Right lobe of liver (tissue), 4 donors: Measurements from ENCODE around the gene CBLN3.

Experiments
- POLR2A ChIP-seq: fragments of 450-650 bp; IDR thresholded peaks from one replicate; pipeline ENCODE4 v1.6.1; 2017; ENCODE audit warnings: antibody characterized with exemption, mild to moderate bottlenecking
- TF ChIP-seq, protein P1 (sequence below), 4 donors: fragments of 200-600 bp in 3 of 4; fragments of 450-650 bp in 1 of 4; IDR thresholded peaks; one replicate each; pipeline versions ENCODE4 v1.5.1 to v1.8.0; 2016 to 2022; ENCODE audit warnings: antibody characterized with exemption in 4 of 4, mild to moderate bottlenecking in 2 of 4
- donor health status: DM: no; HTN: no; CAD: no.
- donor health status: DM: no; HTN: no; CAD: no.
- donor health status: DM: no; HTN: yes; CAD: no.

DNA sequence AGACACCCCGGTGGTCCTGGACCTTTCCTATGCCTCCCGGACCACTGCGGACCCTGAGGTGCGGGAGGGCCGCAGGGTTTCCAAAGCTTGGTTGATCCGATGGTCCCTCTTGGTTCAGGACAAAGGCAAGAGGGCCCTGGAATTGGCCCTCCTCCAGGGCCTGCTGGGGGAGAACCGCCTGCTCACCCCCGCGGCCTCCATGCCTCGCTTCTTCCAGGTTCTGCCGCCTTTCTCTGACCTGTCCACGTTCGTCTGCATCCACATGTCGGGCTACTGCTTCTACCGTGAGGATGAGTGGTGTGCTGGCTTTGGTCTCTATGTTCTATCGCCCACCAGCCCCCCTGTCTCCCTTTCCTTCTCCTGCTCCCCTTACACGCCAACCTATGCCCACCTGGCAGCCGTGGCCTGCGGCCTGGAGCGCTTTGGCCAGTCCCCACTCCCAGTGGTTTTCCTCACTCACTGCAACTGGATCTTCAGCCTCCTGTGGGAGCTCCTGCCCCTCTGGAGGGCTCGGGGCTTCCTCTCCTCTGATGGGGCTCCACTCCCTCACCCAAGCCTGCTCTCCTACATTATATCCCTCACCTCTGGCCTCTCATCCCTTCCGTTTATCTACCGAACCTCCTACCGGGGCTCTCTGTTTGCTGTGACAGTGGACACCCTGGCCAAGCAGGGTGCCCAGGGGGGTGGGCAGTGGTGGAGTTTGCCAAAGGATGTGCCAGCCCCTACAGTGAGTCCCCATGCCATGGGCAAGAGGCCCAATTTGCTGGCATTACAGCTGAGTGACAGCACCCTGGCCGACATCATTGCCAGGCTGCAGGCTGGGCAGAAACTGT is 13.8 kb downstream of the CBLN3 start:
- TF ChIP-seq, protein P1, sequence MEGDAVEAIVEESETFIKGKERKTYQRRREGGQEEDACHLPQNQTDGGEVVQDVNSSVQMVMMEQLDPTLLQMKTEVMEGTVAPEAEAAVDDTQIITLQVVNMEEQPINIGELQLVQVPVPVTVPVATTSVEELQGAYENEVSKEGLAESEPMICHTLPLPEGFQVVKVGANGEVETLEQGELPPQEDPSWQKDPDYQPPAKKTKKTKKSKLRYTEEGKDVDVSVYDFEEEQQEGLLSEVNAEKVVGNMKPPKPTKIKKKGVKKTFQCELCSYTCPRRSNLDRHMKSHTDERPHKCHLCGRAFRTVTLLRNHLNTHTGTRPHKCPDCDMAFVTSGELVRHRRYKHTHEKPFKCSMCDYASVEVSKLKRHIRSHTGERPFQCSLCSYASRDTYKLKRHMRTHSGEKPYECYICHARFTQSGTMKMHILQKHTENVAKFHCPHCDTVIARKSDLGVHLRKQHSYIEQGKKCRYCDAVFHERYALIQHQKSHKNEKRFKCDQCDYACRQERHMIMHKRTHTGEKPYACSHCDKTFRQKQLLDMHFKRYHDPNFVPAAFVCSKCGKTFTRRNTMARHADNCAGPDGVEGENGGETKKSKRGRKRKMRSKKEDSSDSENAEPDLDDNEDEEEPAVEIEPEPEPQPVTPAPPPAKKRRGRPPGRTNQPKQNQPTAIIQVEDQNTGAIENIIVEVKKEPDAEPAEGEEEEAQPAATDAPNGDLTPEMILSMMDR (IDR thresholded peaks at IDR 0.05), result no peak
- TF ChIP-seq POLR2A, result no peak
